PFSK-1 (cell line): ENCODE results near the gene UTP14A.

Experiments
- FOXP2 ChIP-seq: optimal IDR thresholded peaks from 2 replicates; pipeline ENCODE3; 2011; ENCODE audit warnings: borderline replicate concordance, control low read depth, inconsistent platforms; ENCODE audit not compliant: insufficient read depth; ENCODE audit errors: extremely low read length, extremely low read depth
- POLR2AphosphoS5 ChIP-seq: IDR thresholded peaks from 2 replicates; pipeline ENCODE4 v1.6.1; 2012; ENCODE audit warnings: low read depth, mild to moderate bottlenecking, control low read depth, low read length, moderate library complexity
- SIN3A ChIP-seq: IDR thresholded peaks from 2 replicates; pipeline ENCODE4 v1.6.1; 2012; ENCODE audit warnings: mild to moderate bottlenecking, low read length, moderate library complexity, borderline replicate concordance; ENCODE audit not compliant: insufficient read depth
- TAF1 ChIP-seq: IDR thresholded peaks from 2 replicates; pipeline ENCODE4 v1.6.1; 2012; ENCODE audit warnings: low read length, control low read depth, borderline replicate concordance; ENCODE audit not compliant: insufficient read depth
- TF ChIP-seq, protein P1 (sequence below), 2 experiments: IDR thresholded peaks; 2 replicates each; pipeline versions ENCODE4 v1.6.1 to v1.8.0; 2011 to 2012; ENCODE audit warnings: low read depth in 2 of 2, low read length in 2 of 2, control low read depth in 1 of 2, inconsistent platforms in 1 of 2, mild to moderate bottlenecking in 1 of 2, moderate library complexity in 1 of 2; ENCODE audit not compliant: insufficient read depth in 1 of 2

The UTP14A gene

DNA sequence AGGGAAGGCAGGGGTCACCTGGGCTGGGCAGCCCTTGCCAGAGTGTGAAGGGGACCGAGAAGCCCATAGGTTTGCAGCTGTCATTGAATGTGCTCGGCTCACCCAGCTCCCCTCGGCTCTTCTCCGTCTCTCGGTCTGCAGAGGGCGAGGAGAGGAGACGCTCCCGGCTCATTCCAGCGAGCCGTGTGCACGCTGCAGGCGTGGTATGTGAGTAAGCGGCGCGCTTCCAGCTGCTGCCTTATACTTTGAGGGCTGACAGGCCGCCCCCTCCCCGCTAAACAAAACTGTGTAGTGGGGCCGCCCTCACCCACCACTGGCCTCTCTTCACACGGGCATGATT lies 53.5 kb downstream of the UTP14A start:
- TF ChIP-seq, protein P1, sequence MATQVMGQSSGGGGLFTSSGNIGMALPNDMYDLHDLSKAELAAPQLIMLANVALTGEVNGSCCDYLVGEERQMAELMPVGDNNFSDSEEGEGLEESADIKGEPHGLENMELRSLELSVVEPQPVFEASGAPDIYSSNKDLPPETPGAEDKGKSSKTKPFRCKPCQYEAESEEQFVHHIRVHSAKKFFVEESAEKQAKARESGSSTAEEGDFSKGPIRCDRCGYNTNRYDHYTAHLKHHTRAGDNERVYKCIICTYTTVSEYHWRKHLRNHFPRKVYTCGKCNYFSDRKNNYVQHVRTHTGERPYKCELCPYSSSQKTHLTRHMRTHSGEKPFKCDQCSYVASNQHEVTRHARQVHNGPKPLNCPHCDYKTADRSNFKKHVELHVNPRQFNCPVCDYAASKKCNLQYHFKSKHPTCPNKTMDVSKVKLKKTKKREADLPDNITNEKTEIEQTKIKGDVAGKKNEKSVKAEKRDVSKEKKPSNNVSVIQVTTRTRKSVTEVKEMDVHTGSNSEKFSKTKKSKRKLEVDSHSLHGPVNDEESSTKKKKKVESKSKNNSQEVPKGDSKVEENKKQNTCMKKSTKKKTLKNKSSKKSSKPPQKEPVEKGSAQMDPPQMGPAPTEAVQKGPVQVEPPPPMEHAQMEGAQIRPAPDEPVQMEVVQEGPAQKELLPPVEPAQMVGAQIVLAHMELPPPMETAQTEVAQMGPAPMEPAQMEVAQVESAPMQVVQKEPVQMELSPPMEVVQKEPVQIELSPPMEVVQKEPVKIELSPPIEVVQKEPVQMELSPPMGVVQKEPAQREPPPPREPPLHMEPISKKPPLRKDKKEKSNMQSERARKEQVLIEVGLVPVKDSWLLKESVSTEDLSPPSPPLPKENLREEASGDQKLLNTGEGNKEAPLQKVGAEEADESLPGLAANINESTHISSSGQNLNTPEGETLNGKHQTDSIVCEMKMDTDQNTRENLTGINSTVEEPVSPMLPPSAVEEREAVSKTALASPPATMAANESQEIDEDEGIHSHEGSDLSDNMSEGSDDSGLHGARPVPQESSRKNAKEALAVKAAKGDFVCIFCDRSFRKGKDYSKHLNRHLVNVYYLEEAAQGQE (IDR thresholded peaks at IDR 0.05; ENCODE audit: insufficient read depth in 1 of 2, low read depth in 2 of 2, low read length in 2 of 2) = no peak
- no peak for TF ChIP-seq SIN3A

DNA sequence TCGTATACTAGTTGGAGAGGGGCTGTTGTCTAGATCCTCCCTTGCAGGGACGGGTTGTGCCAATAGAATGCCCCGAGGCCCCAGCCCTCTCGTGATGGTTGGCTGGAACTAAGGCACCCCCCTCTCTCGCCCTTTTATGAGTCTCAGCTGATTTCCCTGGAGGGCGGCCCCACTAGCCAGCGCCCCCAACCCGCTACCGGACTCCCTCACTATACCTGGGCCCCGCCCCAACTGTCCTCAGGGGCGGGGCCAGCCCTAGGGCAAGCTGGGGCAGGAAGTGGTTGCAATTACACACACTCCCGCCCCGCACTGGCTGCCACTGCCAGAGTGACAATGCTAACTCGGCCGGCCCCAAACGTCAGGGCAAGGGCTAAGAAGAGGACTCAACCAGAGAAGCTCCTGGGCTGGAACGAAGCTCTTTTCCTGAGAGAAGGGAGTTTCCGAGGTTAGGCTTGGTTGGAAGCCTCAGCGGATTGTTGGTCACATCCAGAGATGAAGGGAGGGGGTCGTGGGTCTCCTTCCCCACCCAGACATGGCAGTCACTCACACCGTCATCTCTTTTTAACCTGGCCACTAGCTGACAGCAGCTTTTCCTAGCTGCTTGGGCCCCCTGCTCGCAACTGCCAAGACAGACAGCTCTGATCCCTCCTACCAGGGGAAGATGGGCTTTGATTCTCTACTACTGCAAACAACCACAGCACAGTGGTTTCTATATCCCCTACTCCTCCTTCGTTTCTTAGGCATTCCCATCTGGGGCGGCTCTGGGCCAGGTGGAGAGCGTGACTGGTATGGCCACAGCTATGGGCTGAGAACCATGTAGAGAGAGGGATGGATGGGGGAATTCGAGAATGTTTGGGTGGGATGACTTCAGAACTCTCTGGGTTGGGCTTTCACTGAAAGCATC lies 55.5 kb downstream of the UTP14A start:
- TF ChIP-seq FOXP2 (no peak), POLR2AphosphoS5 (peak; percentile 58), SIN3A (no peak), TAF1 (no peak)
- TF ChIP-seq, protein P1 (IDR thresholded peaks at IDR 0.05; ENCODE audit: insufficient read depth in 1 of 2, low read depth in 2 of 2, low read length in 2 of 2) = no peak

DNA sequence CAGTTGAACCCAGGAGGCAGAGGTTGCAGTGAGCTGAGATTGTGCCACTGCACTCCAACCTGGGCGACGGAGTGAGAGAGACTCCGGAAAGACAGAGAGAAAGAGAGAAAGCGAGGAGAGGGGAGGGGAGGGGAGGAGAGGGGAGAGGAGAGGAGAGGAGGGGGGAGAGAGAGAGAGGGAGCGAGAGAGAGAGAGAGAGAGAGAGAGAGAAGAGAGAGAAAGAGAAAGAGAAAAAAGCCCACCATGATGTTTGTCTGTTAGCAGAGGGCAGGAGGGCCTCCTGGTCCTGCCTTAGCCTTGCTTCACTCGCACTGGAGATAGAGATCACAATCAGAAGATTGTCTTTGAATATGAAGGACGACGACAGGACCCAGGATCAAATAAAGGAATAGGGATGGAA lies 57.8 kb downstream of the UTP14A start:
- TF ChIP-seq POLR2AphosphoS5 (no peak), TAF1 (no peak), FOXP2 (no peak), SIN3A (no peak)
- TF ChIP-seq, protein P1 (IDR thresholded peaks at IDR 0.05; ENCODE audit: insufficient read depth in 1 of 2, low read depth in 2 of 2, low read length in 2 of 2) = no peak

DNA sequence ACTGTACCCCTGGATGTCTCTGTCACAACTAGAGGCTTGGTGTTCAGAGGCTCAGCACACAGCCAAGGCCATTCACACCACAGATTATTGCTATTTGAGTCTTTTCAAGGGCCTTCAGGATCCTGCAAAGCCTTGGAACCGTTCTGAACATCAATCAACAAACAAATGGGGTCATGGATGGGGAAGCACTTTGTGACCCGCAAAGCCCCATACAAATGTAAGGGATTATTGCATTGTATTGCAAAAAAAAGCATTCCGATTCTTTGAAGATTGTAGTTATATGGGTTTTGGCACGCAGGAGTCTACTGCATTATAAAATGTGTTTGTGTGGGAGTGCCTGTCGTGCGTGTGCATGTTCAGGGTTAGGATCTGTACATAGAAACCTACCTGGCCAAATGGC lies 59.2 kb downstream of the UTP14A start:
- no peak for TF ChIP-seq TAF1
- no peak for TF ChIP-seq POLR2AphosphoS5
- TF ChIP-seq, protein P1 (IDR thresholded peaks at IDR 0.05; ENCODE audit: insufficient read depth in 1 of 2, low read depth in 2 of 2, low read length in 2 of 2) = no peak
- TF ChIP-seq SIN3A = no peak
- TF ChIP-seq FOXP2 = no peak

DNA sequence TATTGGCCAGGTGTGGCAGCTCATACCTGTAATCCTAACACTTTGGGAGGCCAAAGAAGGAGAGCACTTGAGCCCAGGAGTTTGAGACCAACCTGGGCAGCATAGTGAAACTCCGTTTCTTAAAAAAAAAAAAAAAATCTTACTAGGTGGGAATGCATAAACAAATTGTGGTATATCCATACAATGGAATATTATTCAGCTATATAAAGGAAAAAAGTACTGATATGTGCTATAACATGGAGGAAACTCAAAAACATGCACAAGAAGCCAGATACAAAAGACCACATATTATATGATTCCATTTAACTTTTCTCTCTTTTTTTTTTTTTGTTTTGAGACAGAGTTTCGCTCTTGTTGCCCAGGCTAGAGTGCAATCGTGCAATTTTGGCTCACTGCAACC lies 63.0 kb downstream of the UTP14A start:
- TF ChIP-seq POLR2AphosphoS5 (no peak), SIN3A (no peak), FOXP2 (no peak)
